Hematopoietic multipotent progenitor cell (in vitro differentiated cells): Measurements from ENCODE around the gene FAM120A. TPM values are rescaled to one million over a fixed set of nuclear protein-coding genes. Genes with fewer than 3 reads are reported as not detected.

Experiments
- DNase-seq, 3 donors: peaks; one replicate each; pipeline ENCODE4 v3.0.0-alpha.2; 2011 to 2015; ENCODE audit warnings: low read depth in 2 of 3, low spot score in 2 of 3
- total RNA-seq: library from RNA; depleted of rRNA; stranded (reverse); fragments of >200 nt; gene quantifications from one replicate; pipeline ENCODE4 v1.2.3, GENCODE V29; 2012

The FAM120A gene
- total RNA-seq, 1 donor: 107 TPM

- DNase-seq: no peak
Measured at GRCh38 chr9:93440896-93441580, 10.4 kb upstream of the FAM120A start.

DNA sequence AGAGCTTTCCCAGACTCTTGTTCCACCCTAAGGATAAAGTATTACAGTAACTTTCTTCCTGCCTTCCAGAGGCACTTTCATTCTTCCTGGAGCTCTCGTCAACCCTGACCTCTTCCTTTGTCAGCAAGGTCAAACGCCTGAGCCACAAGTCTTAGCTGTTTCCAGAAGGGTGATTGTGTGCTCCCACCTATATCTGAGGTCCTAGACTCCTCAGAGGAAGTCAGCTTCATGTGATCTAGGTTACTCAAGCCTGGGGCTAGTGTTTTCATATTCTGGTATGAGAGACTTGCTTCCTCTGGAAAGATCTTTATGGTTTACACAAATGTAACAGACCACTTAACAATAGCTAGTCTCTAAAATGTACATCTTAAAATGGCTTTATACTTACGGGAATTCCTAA, 5.4 kb upstream of the FAM120A start:
- DNase-seq: no peak

DNA sequence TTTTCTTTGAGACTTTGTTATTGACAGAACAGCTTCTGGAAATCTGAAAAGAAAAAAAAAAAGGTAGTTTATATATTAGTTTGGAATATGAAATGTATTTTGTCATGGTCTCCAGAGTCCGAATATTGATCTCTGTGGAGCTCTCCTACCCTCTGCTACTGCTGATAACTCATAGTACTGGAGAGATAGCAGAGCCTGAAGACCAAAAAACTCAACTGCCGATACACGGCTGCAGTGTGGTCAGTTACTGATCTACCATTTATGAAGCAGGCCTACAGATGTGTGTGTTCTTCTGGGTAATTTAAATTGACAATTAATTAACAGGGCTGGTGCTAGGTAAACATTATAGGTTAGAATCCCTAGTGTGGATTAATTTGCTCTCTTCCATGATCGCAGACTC, 3.8 kb upstream of the FAM120A start:
- DNase-seq: no peak

DNA sequence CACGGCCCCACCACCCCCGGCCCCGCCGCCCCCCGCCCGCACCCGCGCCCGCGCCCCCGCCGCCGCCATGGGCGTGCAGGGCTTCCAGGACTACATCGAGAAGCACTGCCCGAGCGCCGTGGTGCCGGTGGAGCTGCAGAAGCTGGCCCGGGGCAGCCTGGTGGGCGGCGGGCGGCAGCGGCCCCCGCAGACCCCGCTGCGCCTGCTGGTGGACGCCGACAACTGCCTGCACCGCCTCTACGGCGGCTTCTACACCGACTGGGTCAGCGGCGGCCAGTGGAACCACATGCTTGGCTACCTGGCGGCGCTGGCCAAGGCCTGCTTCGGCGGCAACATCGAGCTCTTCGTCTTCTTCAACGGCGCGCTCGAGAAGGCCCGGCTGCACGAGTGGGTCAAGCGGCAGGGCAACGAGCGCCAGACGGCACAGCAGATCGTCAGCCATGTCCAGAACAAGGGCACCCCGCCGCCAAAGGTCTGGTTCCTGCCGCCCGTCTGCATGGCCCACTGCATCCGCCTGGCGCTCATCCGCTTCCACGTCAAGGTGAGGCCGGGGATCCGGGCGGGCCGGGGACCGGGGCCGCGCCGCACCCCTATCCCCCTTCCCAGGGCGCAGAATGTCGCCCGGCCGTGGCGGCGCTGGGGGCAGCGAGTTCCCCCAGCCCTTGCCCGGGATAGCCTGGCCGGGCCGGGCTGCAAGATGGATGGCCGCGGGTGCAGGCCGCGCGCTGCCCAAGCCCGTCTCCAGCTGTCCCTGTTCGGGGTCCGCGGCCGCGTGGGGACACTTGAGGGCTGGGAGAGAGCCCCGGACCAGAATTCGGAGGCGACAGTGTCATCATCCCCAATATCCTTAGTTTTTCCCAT, 594 bp downstream of the FAM120A start:
- DNase-seq: peak in 2 of 3 donors; percentile 23 to 24

- peak in 1 of 3 donors; percentile 9 for DNase-seq
Measured at GRCh38 chr9:93452710-93453046, 1.2 kb downstream of the FAM120A start.

DNA sequence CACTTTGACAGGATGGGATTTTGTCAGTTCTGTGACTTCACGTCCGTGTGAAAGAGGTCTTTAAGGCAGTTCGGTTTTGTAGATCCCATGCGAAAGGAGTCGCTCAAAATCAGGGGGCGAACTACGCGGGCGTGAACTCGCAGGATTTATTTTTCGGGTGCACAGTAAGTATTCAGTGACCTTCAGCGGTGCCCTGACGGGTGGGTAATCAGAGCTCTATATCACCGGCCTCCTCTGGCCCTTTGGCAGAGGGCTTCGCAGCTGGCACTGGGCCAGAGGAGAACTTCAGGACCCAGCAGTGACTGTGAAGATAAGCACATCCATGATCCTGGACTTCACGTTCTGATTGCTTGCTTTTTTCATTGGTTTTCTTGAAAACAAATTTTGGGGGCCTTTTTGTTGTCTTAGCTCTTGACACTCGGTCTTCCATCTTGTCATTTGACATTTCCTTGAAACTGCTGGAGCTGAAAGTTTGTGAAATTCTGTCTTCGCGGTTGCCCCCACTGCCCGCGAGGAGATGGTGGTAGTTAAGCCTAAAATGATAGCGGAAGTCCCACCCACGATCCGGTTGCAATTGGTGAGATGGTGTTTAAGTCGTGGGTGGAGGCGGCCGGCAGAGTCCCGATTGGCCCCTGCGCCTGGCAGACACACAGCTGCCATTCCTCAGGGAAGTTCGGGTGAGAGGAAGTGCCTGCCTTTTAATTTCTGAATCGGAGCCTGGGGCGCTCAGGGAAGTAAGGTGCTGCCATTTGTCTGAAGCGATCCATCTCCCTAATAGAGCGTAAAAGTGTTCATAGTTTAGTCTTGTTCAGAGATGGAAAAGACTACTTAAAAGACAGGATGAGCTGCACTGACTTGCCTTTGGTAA, 1.8 kb downstream of the FAM120A start, which contains the start of gene FAM120AOS:
Gene FAM120AOS (minus strand): TSS at position 535 of the 868 bp plus-strand sequence. CDS start 872 bp downstream, outside the sequence.
- DNase-seq: peak; percentile 69 to 92 (median 90)

DNA sequence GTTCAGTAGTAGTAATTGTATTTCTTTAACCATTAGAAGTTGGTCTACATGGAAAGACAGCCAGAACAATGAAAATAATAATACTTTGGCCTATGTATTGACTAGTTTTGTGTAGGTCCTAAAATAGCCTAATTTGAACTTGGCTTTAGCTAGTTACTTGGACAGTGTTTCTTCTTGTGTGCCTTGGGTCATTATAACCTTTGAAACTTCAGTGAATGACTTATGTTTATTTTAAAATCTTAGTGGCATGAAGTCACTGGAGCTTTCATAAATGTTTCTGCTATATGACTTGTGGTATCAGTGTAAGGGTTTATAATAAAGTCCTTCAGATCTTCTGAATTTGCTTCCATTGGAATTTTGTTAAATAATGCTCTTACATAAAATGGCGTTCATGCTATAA, 4.5 kb downstream of the FAM120A start:
- DNase-seq: no peak

- DNase-seq: no peak
Measured at GRCh38 chr9:93456504-93456903, 5.0 kb downstream of the FAM120A start.

DNA sequence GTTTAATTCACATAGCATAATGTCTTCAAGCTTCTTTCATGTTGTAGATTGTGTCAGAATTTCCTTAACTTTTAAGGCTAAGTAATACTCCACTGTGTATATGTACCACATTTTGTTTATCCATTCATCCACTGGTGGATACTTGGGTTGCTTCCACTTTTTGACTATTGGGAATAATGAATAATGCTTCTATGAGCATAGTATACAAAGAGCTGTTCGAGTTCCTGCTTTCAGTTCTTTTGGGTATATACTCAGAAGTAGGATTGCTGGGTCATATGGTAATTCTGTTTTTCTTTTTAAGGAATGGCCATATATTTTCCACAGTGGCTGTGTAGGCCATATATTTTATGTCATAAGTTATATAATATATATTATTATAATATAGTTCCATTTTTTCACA, 5.5 kb downstream of the FAM120A start:
- no peak for DNase-seq

- DNase-seq: no peak
Measured at GRCh38 chr9:93458712-93459111, 7.2 kb downstream of the FAM120A start.

- no peak for DNase-seq
Measured at GRCh38 chr9:93459432-93459847, 8.0 kb downstream of the FAM120A start.

GRCh38 chr9:93460689-93461413, 9.4 kb downstream of the FAM120A start:
- peak in 1 of 3 donors; percentile 12 for DNase-seq

GRCh38 chr9:93461414-93461743, 9.9 kb downstream of the FAM120A start:
- DNase-seq: no peak

DNA sequence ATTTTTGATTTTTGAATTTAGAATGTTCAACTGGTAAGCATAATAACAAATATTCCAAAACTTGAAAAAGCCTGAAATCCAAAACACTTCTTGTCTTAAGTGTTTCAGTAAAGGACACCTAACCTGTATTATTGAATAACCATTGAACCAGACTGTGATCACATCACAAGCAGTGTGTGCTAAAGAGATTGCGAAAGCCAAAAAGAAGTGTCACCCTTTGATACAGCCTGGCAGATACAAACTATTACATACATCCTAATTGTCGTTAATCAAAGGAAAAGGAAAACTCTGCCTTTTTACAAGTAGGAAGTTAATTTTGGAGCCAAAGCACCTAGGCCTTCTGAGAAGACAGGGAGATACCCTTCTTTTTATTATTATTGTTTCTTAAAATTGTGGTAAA, 10.3 kb downstream of the FAM120A start:
- DNase-seq: no peak

- DNase-seq: peak in 1 of 3 donors; percentile 15
Measured at GRCh38 chr9:93463638-93464248, 12.3 kb downstream of the FAM120A start.

DNA sequence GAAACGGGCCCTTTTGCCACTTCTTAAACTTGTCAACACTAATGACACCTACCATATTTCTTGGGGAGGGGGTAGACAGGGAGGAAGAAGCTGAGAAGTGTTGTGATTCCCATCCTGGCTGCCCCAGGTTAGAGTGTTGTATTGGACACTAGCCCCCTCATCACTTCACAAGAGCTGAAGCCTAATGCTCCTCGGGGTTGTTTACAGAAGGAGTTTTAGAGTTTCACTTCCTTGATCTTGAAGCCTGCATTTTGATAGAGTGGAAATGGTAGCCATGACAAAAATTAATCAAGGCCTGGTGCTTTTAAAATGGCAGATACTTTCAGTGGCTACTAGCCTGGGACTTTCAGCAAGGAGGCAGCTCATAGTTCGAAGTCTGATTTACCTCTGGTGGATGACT, 12.9 kb downstream of the FAM120A start:
- peak in 1 of 3 donors; percentile 9 for DNase-seq

- no peak for DNase-seq
Measured at GRCh38 chr9:93464876-93465275, 13.4 kb downstream of the FAM120A start.

DNA sequence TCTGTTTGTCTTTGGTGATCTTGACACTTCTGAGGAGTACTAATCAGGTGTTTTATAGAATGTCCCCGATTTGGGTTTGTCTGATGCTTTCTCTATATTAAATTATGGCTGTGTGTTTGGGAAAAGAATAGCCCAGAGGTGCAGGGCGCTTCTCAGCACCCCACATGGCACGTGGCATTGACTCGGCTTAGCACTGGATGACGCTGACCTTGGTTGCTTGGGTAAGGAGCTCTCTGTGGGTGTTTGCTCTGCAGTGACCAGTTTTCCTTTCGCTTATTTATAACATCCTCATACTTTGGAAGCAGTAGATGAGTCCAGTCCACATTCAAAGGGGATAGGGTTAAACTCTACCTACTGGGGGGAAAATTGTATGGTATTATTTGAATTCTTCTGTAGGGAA, 14.4 kb downstream of the FAM120A start:
- no peak for DNase-seq

DNA sequence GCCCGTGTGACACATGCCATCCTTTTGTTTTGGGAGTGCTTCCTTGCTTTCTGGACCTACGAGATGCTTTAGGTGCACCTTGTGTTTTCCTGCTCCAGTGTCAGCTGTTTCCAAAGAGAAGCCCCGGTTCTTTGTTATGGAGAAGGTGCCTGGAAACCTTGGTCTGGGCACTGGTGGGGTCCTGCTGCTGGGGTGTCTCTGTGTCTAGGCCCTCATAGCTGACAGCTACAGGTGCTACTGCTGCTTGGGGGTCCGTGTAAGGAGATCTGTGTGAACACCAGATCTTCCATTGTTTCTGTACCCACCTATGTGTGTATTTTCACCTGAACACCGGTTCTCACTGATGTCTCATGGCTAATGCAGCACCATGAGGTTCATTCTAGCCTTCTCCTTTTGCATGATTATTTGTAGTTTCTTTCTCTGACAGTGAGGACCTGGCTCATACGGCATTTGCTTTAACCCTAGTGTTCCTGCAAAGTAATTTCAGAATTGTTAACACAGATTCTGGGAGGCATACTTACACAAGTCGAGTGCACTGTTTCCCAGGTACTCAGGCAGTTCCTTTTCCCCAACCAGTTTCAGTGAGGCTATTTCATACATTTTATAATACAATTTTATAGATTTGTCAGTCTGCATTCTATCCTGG, 15.1 kb downstream of the FAM120A start:
- DNase-seq: no peak

DNA sequence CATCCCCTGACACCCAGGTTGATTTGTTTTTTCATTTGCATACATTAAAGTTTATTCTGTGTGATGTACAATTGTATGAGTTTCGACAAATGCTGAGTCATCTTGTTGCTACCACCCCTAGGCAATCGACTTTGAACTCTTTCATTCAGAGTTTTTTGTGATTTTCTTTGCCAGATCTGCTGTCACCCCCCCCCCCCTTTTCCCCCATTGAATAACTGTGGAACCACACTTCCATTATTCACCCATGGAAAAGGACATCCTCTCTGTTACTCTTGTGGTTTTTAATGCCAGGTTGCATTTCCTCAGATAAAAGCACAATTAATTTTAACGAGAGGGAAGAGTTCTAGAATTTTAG, 15.6 kb downstream of the FAM120A start:
- peak in 1 of 3 donors; percentile 37 for DNase-seq
